ENCODE measurements around the gene CMTM5.

- TF ChIP-seq, protein P1, sequence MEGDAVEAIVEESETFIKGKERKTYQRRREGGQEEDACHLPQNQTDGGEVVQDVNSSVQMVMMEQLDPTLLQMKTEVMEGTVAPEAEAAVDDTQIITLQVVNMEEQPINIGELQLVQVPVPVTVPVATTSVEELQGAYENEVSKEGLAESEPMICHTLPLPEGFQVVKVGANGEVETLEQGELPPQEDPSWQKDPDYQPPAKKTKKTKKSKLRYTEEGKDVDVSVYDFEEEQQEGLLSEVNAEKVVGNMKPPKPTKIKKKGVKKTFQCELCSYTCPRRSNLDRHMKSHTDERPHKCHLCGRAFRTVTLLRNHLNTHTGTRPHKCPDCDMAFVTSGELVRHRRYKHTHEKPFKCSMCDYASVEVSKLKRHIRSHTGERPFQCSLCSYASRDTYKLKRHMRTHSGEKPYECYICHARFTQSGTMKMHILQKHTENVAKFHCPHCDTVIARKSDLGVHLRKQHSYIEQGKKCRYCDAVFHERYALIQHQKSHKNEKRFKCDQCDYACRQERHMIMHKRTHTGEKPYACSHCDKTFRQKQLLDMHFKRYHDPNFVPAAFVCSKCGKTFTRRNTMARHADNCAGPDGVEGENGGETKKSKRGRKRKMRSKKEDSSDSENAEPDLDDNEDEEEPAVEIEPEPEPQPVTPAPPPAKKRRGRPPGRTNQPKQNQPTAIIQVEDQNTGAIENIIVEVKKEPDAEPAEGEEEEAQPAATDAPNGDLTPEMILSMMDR (conservative IDR thresholded peaks at IDR 0.05) = no peak
- TF ChIP-seq ZFX (IDR thresholded peaks at IDR 0.05) = no peak
Measured at GRCh38 chr14:23423657-23424056, 46.8 kb downstream of the CMTM5 start.
